Esophagus (tissue), 2 donors: ENCODE measurements around the gene FGFRL1. TPM values are rescaled to one million over a fixed set of nuclear protein-coding genes. Genes with fewer than 3 reads are reported as not detected.

ENCODE experiments used
- H3K27ac ChIP-seq, 2 donors: one replicate each; pipeline ENCODE4 v1.5.1; 2013; ENCODE audit warnings: low read depth in 2 of 2, mild to moderate bottlenecking in 2 of 2, inconsistent platforms in 1 of 2, low read length in 1 of 2, moderate library complexity in 1 of 2
- H3K27me3 ChIP-seq, 2 donors: one replicate each; pipeline ENCODE4 v1.6.1; 2013; ENCODE audit warnings: low read length in 2 of 2, control low read depth in 1 of 2, mild to moderate bottlenecking in 1 of 2; ENCODE audit not compliant: insufficient read depth in 2 of 2, control insufficient read depth in 1 of 2
- H3K36me3 ChIP-seq, 2 donors: one replicate each; pipeline ENCODE4 v1.6.1; 2013; ENCODE audit warnings: low read length in 1 of 2; ENCODE audit not compliant: control insufficient read depth in 2 of 2, insufficient read depth in 2 of 2
- H3K4me1 ChIP-seq, 2 donors: one replicate each; pipeline ENCODE4 v1.6.1; 2013; ENCODE audit warnings: low read length in 1 of 2; ENCODE audit not compliant: control insufficient read depth in 2 of 2, insufficient read depth in 2 of 2
- H3K4me3 ChIP-seq, 2 donors: one replicate each; pipeline ENCODE4 v1.5.1; 2013; ENCODE audit warnings: low read length in 2 of 2, mild to moderate bottlenecking in 2 of 2, low read depth in 1 of 2, moderate library complexity in 1 of 2
- H3K9me3 ChIP-seq, 2 donors: one replicate each; pipeline ENCODE4 v1.6.1; 2013; ENCODE audit warnings: mild to moderate bottlenecking in 2 of 2, low read depth in 1 of 2, low read length in 1 of 2, moderate library complexity in 1 of 2; ENCODE audit not compliant: control insufficient read depth in 2 of 2, insufficient read depth in 1 of 2
- WGBS, 2 donors: extraction: QIAGEN DNeasy Blood & Tissue Kit; methylation state at CpG; one replicate each; pipeline ENCODE4 v1.1.7; 2013; 5-methylcytosine and 5-hydroxymethylcytosine counted together
- polyA plus RNA-seq, 2 donors: library from polyadenylated mRNA; stranded (reverse); fragments of 200-250 nt; gene quantifications; one replicate each; pipeline ENCODE4 v1.2.3, GENCODE V29; 2013
- donor health status: healthy with polysubstance abuse.
- donor health status: Bipolar disorder and iron deficiency.

FGFRL1 gene, protein sequence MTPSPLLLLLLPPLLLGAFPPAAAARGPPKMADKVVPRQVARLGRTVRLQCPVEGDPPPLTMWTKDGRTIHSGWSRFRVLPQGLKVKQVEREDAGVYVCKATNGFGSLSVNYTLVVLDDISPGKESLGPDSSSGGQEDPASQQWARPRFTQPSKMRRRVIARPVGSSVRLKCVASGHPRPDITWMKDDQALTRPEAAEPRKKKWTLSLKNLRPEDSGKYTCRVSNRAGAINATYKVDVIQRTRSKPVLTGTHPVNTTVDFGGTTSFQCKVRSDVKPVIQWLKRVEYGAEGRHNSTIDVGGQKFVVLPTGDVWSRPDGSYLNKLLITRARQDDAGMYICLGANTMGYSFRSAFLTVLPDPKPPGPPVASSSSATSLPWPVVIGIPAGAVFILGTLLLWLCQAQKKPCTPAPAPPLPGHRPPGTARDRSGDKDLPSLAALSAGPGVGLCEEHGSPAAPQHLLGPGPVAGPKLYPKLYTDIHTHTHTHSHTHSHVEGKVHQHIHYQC
- polyA plus RNA-seq, result 1 to 10 TPM; 2.3 to 3.4 TPM

DNA sequence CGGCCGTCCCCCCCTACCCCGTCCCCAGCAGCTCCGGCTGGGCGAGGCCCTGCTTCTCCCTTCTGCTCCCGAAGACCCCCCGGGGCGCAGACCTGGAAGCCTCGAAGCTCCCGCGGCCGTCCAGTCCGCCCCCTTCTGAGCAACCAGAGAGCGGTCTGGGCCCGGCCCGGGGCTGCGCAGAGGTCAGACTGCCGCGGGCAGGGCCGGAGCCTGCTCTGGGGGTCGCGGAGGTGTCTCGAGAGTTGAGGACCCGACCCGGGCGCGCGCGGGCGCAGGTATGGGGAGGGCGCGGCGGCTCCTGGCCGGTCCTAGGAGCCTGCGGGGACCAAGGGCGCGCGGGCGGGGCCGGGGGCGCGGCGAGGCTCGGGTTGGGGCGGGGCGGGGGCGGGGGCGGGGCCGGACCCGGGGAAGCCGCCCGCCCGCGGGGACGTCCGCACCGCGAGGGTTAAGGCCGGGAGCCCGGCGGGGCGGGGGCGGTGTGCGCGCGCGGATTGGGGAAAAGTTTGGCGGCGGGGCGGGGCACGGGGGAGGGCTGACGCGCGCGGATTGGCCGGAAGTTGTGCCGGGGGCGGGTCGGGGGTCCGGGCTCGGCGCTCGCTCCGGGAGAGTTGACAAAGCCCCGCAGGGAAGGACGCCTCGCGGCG lies at the start of gene FGFRL1:
TSS of gene FGFRL1 (plus strand) at position 605 of the 644 bp plus-strand sequence. CDS start 860 bp downstream, outside the sequence.
- Histone ChIP-seq H3K4me3 (peak within 1 kb of the TSS; percentile 63 to 64), H3K4me1 (peaks cover 10 to 24% of the 10 kb centered on the region in 2 donors)

DNA sequence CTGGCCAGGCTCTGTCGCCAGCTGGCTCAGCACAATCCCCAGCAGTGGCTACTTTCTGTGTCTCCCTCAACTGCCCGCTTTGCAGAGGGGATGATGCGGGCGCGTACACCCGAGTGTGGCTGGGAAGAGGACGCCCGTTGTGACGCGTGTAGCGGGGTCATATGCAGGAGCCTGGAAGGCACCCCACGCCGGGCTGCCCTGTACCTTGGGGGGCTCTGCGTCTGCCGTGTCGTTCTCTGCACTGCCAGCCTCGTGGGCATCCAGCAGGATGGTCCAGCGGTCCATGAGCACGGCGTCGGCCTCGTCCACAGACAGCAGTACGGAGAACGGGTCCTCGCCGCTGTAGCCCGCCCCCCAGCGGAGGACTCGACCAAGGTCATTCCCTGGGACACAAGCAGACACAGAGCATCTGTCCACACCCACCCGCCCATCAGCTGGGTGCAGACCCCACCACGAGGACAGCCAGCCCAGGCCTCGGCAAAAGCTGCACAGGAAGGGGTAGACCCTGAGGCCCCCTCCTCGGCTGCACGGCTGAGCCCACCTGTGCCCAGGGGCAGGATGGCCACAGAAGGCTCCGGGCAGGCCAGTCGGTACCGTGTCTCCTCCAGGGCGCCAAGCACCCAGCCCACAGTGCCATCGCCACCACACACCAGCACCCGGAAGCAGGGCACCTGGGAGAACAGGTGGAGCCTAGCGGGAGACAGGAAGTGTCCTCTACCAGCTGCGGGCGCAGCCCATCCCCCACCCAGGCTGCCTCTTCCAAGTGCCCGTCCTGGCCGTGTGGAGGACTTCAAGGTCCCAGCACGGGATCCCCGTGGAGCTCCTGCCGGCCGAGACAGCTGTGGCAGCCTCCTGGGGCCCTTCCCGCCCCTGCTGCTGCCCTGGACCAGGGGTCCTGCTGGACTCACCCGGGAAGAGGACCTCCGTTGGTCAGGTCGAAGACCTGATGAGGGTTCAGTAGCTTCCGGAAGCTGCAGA lies 48.9 kb upstream of the FGFRL1 start:
- 85 to 87% methylated on average over 54 of the region's 54 CpGs for WGBS, 2 donors
- no peaks in the 10 kb centered on the region for H3K27me3 ChIP-seq
- no peaks in the 10 kb centered on the region for H3K9me3 ChIP-seq
- no peak overlapping the region for H3K4me3 ChIP-seq
- peaks cover 7 to 29% of the 10 kb centered on the region in 2 donors for H3K4me1 ChIP-seq
- H3K27ac ChIP-seq, result peak overlapping the region; percentile 57 to 81
- peaks cover 5 to 68% of the 10 kb centered on the region in 2 donors for H3K36me3 ChIP-seq

More for the DNA sequence above, at the start of gene FGFRL1:
- peak within 1 kb of the TSS; percentile 82 to 92 for H3K27ac ChIP-seq
- peaks cover 0 to 5% of the 10 kb centered on the region in 2 donors for H3K27me3 ChIP-seq
- H3K9me3 ChIP-seq, result no peaks in the 10 kb centered on the region
- no peaks in the 10 kb centered on the region for H3K36me3 ChIP-seq
- 1% methylated on average over 30 to 89 of the region's 89 CpGs for WGBS, 2 donors

DNA sequence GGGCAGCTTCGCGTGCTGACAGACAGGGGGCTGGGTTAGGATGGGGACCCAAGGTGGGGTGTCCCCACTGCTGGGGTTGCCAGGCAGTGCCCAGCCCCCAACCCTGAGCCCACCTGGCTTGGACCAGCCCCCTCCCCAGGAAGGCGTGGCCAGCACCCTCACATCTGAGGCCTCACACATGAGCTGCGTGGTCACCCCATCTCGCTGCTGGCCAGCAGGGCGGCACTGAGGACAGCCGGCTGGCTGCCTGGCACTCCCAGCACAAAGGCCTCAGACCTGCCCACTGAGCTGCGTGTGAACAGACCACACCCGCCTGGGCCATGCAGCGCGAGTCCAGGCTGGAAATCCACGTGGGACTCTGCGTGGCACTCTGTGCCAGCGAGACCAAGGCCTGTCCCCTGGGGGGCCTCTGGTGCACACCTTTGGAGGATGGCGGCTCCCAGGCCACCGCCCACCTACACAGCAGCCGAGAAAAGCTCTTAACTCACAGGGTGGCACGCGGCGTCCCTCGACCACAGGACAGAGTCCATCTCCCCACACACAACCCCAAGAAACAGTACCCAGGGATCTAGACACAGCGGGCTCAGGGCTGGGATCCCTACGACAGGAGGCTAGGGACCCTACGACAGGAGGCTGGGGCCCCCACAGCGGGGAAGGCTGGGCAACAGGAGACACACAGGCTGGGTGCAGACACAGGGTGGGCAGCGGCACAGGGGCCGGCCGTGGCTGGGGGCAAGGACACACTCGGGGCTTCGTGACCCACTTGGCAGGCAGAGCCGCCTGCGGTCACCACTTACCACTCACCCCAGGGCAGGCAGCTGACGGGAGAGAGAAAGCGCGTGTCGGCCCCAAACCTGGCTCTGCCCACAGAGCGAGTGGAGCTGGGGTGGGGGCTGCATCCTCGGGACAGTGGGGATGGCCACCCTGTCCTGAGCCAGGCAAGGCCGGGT lies 47.9 kb upstream of the FGFRL1 start:
- H3K4me3 ChIP-seq, result no peak overlapping the region
- H3K27ac ChIP-seq, result peak overlapping the region in 1 of 2 donors; percentile 0
- H3K27me3 ChIP-seq, result no peaks in the 10 kb centered on the region
- H3K9me3 ChIP-seq, result no peaks in the 10 kb centered on the region
- 82 to 86% methylated on average over 39 of the region's 39 CpGs for WGBS, 2 donors
- peaks cover 1 to 60% of the 10 kb centered on the region in 2 donors for H3K36me3 ChIP-seq
- H3K4me1 ChIP-seq, result peaks cover 7 to 32% of the 10 kb centered on the region in 2 donors

DNA sequence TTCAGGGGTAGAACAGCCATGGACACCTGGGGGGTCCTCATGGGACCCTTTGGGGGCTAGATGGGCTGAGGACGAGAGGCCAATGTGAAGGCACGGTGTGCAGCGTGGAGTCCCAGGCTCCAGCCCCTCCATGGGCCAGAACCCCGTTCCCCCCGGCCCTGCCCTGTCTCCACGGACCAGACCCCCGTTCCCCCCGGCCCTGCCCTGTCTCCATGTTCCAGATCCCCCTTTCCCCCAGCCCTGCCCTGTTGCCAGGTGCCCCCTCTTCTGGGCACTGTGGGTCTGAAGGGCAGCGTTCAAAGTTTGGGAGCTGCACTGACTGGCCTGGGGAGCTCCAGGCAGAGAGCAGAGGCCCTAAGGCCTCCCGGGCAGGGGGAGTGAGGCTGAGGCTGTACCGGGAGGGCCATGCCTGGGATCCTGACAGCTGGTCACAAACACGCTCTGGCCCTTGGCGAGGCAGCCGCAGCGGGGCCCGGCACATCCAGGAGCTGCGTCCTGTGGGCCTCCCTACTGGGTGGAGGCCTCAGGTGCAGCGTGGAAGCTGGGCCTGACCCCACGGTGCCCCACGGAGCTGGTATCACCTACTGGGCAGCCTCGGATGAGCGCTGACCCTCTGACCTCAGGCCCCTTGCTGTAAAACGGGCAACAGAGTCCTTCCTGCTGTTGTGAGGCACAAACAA lies 46.9 kb upstream of the FGFRL1 start:
- H3K27me3 ChIP-seq, result no peaks in the 10 kb centered on the region
- WGBS, 2 donors, result 91 to 92% methylated on average over 23 of the region's 23 CpGs
- H3K27ac ChIP-seq, result no peak overlapping the region
- H3K4me3 ChIP-seq, result no peak overlapping the region
- peaks cover 0 to 53% of the 10 kb centered on the region in 2 donors for H3K36me3 ChIP-seq
- peaks cover 7 to 37% of the 10 kb centered on the region in 2 donors for H3K4me1 ChIP-seq
- no peaks in the 10 kb centered on the region for H3K9me3 ChIP-seq

DNA sequence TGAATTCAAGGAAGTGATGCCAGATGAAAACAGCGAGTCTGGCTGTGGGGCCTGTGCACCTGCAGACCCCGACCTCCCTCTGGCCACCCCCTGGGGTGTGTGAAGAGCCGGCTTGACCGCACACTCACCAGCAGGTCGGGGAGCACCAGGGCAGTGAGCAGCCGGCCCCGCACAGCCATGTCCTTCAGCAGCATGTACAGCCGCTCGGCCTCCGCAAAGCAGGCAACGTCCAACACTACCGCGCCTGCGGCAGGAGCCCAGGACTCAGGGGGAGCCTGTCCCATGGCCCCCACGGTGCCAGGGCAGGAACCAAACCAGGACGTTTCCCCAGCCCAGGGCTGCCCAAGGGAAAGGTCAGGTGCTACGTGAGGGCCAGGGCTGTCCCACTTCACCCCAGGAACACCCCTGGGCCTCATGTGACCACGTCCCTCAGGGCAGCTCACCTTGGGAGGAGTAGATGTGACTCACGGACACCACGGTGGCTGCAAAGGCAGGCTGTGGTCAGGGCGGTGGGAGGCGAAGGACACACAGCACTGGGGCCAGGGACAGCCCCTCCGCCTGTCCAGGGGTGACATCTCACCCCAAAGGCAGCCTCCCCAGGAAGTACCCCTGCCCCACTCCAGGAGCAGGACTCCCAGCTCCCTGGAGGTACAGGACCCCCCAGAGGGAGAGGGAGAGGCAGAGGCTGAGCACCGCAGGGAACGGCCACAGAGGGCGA lies 46.2 kb upstream of the FGFRL1 start:
- peaks cover 7 to 37% of the 10 kb centered on the region in 2 donors for H3K4me1 ChIP-seq
- no peak overlapping the region for H3K27ac ChIP-seq
- H3K27me3 ChIP-seq, result no peaks in the 10 kb centered on the region
- no peaks in the 10 kb centered on the region for H3K9me3 ChIP-seq
- no peak overlapping the region for H3K4me3 ChIP-seq
- H3K36me3 ChIP-seq, result peaks cover 0 to 49% of the 10 kb centered on the region in 2 donors
- 90 to 91% methylated on average over 25 to 26 of the region's 26 CpGs for WGBS, 2 donors

DNA sequence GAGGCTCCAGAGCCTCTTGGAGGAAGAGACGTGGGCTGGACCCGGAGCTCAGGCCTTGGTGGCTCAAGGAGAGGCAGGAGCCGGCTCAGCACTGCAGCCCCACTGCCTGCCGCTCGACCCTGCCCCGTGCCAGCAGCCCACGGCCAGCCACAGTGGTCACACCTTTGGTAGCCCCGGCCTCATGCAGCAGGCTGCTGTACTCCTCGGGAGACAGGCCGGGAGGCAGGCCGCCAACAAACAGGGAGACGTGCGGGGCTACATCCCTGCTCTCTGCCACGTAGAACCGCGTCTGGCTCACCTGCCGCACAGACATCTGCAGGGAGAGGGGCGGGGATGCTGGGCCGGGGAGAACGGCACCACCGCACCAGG lies 45.7 kb upstream of the FGFRL1 start:
- H3K4me1 ChIP-seq, result peaks cover 7 to 38% of the 10 kb centered on the region in 2 donors
- no peak overlapping the region for H3K27ac ChIP-seq
- no peaks in the 10 kb centered on the region for H3K9me3 ChIP-seq
- 91 to 93% methylated on average over 21 of the region's 21 CpGs for WGBS, 2 donors
- peaks cover 0 to 47% of the 10 kb centered on the region in 2 donors for H3K36me3 ChIP-seq
- H3K4me3 ChIP-seq, result no peak overlapping the region
- H3K27me3 ChIP-seq, result no peaks in the 10 kb centered on the region

DNA sequence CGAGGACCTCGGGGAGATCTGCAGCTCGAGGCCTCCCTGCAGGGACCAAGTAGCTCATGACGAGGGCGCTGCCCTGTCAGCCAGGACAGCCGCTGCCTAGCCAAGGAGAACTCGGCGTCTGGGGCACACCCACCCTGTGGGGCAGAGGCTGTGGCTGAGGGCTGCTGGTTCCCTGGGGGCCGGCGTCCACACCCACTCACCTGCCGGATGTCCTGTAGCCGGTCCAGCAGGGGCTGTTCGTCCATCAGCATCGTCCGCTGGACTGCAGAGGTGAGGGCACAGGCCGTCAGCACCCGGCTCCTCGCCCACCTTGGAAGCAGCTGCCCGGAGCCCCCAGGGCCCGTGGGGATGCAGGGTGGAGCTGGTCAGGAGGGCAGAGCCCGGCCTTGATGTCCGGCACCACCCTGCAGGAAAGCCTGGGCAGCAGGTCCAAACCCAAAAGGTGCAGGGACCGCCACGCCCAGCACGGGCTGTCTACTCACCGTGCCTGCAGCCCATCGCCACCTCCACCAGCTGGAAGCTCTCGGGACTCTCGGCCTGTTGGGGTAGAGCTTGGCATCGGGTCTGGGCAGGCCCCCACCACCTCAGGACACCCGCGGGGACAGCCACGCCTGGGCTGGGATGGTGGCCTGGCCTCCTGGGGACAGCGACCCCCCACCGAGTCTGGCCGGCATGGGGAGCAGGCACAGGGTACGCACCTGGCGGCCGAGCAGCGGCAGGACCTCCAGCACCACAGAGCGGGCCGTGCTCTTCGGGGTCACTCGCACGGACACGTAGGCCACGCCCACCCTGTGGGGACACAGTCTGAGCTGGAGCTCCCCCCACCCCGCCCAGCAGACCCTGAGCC lies 44.9 kb upstream of the FGFRL1 start:
- no peak overlapping the region for H3K4me3 ChIP-seq
- peaks cover 0 to 46% of the 10 kb centered on the region in 2 donors for H3K36me3 ChIP-seq
- H3K27me3 ChIP-seq, result no peaks in the 10 kb centered on the region
- peaks cover 11 to 39% of the 10 kb centered on the region in 2 donors for H3K4me1 ChIP-seq
- no peak overlapping the region for H3K27ac ChIP-seq
- no peaks in the 10 kb centered on the region for H3K9me3 ChIP-seq
- 87 to 88% methylated on average over 47 to 48 of the region's 48 CpGs for WGBS, 2 donors
